Measurements from ENCODE around the gene ZNF723. TPM values are rescaled to one million over a fixed set of nuclear protein-coding genes. Genes with fewer than 3 reads are reported as not detected.
"Not testable (repeated sequence)": the region's sequence is repeated elsewhere in the genome, so short reads cannot be mapped to it uniquely, and the experiment has no call there.

The ZNF723 gene
- total RNA-seq, 1 donor from 2014 or later, result not detected

DNA sequence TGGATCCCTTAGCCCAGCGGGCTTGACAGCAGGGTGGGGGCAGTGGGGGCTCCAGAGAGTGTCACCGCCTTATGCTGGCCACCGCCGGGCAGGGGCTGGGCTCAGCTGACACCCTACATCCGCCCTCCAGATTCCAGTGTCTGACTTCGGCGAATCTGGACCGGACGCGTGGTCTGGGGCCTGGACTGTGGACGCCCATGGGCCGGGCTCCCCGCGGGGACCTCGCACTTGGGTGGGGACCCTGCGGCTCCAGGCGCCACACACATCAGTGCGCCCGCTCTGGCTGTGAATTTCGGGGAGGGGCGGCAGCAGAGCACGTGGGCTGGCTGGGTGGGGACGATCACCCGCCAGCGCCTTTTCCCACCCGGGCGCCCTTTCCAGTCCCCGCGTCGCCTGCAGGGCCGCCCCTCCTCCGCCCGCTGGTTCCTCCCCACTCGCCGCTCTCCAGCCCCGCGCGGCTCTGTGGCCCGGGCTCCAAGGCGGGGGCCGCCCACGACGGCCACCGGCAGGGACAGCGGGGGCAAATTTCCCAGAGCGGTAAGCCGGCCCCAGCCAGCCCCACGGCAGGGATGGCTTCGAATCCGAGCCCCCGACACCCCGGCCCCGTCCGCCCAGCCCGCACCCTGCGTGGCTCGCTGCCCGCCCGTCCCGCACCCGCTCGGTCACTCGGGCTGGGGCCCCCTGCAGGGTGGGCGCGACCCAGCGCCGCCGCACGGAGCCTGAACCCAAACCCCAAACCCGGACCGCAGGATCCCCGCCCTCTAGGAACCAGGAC is 24.8 kb upstream of the ZNF723 start:
- CTCF ChIA-PET, result no interaction called here

DNA sequence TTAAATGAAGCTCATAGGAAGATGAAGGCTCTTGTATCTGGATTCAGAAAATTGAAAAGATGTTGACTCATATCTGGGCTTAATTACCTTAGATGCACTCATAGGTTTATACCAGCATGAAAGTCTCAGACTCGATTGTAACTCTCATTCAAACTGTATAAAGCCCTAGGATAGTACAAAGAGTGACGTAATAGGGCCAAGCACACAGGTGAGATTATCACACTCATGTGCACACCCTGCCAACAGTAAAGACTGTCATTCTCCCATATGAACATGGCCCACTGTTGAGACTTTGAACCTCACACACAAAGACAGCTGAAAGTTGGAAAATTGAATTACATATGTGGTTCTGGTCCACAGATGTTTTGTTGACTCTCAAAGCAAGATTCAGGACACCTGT is 18.0 kb upstream of the ZNF723 start:
- ATAC-seq (ENCODE audit: low read depth), result no peak
- ChIA-PET POLR2A (no interaction called here), CTCF (no interaction called here)
- Mint-ChIP-seq H3K4me1 (no peaks in the 10 kb centered on the region), H3K27ac (no peak overlapping the region), H3K36me3 (ENCODE audit: low read depth) (no peaks in the 10 kb centered on the region), H3K27me3 (no peaks in the 10 kb centered on the region), H3K9me3 (peaks cover 20% of the 10 kb centered on the region), H3K4me3 (no peak overlapping the region)
- intact Hi-C loops (cut with micrococcal nuclease), result no loop called here
- TF ChIP-seq, protein P1, sequence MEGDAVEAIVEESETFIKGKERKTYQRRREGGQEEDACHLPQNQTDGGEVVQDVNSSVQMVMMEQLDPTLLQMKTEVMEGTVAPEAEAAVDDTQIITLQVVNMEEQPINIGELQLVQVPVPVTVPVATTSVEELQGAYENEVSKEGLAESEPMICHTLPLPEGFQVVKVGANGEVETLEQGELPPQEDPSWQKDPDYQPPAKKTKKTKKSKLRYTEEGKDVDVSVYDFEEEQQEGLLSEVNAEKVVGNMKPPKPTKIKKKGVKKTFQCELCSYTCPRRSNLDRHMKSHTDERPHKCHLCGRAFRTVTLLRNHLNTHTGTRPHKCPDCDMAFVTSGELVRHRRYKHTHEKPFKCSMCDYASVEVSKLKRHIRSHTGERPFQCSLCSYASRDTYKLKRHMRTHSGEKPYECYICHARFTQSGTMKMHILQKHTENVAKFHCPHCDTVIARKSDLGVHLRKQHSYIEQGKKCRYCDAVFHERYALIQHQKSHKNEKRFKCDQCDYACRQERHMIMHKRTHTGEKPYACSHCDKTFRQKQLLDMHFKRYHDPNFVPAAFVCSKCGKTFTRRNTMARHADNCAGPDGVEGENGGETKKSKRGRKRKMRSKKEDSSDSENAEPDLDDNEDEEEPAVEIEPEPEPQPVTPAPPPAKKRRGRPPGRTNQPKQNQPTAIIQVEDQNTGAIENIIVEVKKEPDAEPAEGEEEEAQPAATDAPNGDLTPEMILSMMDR (IDR thresholded peaks at IDR 0.05), result no peak
- DNase-seq, result no peak

More for the DNA sequence above, 24.8 kb upstream of the ZNF723 start:
- Mint-ChIP-seq H3K4me3 (no peak overlapping the region), H3K9me3 (peaks cover 14% of the 10 kb centered on the region), H3K27me3 (no peaks in the 10 kb centered on the region), H3K27ac (no peak overlapping the region), H3K36me3 (ENCODE audit: low read depth) (no peaks in the 10 kb centered on the region), H3K4me1 (no peaks in the 10 kb centered on the region)
- TF ChIP-seq, protein P1 (IDR thresholded peaks at IDR 0.05), result no peak
- intact Hi-C loops (cut with micrococcal nuclease), result no loop called here
- ATAC-seq (ENCODE audit: low read depth) (no peak), DNase-seq (no peak)
- POLR2A ChIA-PET, result no interaction called here

DNA sequence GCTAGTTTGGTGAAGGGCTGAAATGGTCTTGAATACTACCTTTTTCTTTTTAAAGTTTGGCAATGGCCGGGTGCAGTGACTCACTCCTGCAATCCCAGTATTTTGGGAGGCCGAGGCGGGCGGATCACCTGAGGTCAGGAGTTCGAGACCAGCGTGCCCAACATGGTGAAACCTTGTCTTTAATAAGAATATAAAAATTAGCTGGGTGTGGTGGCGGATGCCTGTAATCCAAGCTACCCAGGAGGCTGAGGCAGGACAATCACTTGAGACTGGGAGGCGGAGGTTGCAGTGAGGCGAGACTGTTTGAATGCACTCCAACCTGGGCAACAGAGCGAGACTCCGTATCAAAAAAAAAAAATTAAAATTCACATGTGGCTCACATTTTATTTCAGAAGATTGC is 880 bp upstream of the ZNF723 start:
- ChIA-PET POLR2A (no interaction called here), CTCF (no interaction called here)
- TF ChIP-seq, protein P1 (IDR thresholded peaks at IDR 0.05), result no peak
- Mint-ChIP-seq H3K27ac (no peak overlapping the region), H3K4me1 (no peaks in the 10 kb centered on the region), H3K9me3 (peaks cover 24% of the 10 kb centered on the region), H3K4me3 (no peak overlapping the region), H3K36me3 (ENCODE audit: low read depth) (no peaks in the 10 kb centered on the region), H3K27me3 (no peaks in the 10 kb centered on the region)
- ATAC-seq (ENCODE audit: low read depth), result no peak
- DNase-seq, result no peak
- intact Hi-C loops (cut with micrococcal nuclease), result no loop called here

DNA sequence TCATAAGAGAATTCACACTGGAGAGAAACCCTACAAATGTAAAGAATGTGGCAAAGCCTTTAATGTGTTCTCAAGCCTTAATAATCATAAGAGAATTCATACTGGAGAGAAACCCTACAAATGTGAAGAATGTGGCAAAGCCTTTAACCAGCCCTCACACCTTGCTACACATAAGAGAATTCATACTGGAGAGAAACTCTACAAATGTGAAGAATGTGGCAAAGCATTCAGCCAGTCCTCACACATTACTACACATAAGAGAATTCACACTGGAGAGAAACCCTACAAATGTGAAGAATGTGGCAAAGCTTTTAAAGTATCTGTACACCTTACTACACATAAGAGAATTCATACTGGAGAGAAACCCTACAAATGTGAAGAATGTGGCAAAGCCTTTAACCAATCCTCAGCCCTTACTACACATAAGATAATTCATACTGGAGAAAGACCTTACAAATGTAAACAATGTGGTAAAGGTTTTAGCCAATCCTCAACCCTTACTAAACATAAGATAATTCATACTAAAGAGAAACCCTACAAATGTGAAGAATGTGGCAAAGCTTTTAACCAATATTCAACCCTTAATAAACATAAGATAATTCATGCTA is 25.7 kb downstream of the ZNF723 start:
- POLR2A ChIA-PET, result not testable (repeated sequence)

DNA sequence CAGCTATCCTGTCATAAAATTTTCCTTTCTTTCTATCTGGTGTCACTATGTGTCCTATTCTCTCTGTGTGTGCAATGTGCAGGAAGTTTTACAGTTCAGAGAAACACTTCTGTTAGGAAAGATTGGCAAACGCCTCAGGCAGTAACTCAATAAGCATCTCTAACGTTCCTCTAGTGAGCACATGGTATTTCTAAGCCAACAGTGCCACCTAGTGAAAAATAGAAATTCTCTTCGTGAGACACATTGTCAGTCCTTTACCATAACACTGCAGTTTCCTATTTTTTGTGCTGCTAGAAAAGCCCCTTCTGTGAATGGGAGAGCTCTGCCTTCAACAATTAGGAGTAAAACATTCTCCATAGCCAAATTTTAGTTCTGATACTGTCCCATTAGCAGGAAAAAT is 50.7 kb downstream of the ZNF723 start:
- H3K4me1 Mint-ChIP-seq, result no peaks in the 10 kb centered on the region
- DNase-seq (no peak), ATAC-seq (ENCODE audit: low read depth) (no peak)
- POLR2A ChIA-PET, result no interaction called here
- CTCF ChIA-PET, result no interaction called here
- H3K9me3 Mint-ChIP-seq, result peaks cover 16% of the 10 kb centered on the region
- no peaks in the 10 kb centered on the region for H3K27me3 Mint-ChIP-seq
- no peak overlapping the region for H3K4me3 Mint-ChIP-seq
- intact Hi-C loops (cut with micrococcal nuclease), result no loop called here
- TF ChIP-seq, protein P1 (IDR thresholded peaks at IDR 0.05), result no peak
- no peaks in the 10 kb centered on the region for H3K36me3 Mint-ChIP-seq (ENCODE audit: low read depth)
- H3K27ac Mint-ChIP-seq, result no peak overlapping the region

More for the DNA sequence above, 25.7 kb downstream of the ZNF723 start:
- intact Hi-C loops (cut with micrococcal nuclease); CTCF ChIA-PET; H3K4me1 Mint-ChIP-seq; ATAC-seq (ENCODE audit: low read depth); H3K36me3 Mint-ChIP-seq (ENCODE audit: low read depth); H3K27ac Mint-ChIP-seq; H3K4me3 Mint-ChIP-seq; DNase-seq; H3K27me3 Mint-ChIP-seq: not testable (repeated sequence)
- peaks cover 29% of the 10 kb centered on the region for H3K9me3 Mint-ChIP-seq

Data from activated B cell treated with CpG ODN at 0.5 μM for 24 hours (primary cell).